ENCODE measurements around the gene BSCL2. TPM values are rescaled to one million over a fixed set of nuclear protein-coding genes. Genes with fewer than 3 reads are reported as not detected.
"Not testable (repeated sequence)": the region's sequence is repeated elsewhere in the genome, so short reads cannot be mapped to it uniquely, and the experiment has no call there.

Gene BSCL2
- total and polyA plus RNA-seq, 11 donors = 13.3 to 39.4 (median 20.5) TPM

DNA sequence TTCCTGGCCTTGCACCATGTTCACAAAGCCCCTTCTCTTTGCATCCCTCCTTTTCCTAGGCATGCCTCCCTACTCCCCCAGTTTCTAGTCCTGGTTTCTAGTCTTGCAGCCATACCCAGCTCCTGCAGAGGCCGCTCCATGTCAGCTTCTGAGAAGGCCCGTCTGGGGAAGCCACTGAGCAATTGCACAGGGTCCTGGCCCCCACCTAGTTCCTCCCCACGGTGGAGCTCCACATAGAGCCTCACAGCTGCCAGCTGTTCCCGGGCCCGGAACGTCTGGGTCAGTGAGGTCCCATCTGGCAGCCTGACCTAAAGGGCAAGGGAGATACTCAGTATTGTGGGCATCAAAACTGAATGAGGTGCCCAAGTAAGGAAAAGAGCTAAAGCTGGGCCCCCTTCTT lies 30.5 kb downstream of the BSCL2 start:
- no peak overlapping the region for H3K4me3 ChIP-seq
- WGBS, 4 donors = 31 to 61% (median 48%) methylated on average over 6 of the region's 6 CpGs
- TF ChIP-seq, protein P1, sequence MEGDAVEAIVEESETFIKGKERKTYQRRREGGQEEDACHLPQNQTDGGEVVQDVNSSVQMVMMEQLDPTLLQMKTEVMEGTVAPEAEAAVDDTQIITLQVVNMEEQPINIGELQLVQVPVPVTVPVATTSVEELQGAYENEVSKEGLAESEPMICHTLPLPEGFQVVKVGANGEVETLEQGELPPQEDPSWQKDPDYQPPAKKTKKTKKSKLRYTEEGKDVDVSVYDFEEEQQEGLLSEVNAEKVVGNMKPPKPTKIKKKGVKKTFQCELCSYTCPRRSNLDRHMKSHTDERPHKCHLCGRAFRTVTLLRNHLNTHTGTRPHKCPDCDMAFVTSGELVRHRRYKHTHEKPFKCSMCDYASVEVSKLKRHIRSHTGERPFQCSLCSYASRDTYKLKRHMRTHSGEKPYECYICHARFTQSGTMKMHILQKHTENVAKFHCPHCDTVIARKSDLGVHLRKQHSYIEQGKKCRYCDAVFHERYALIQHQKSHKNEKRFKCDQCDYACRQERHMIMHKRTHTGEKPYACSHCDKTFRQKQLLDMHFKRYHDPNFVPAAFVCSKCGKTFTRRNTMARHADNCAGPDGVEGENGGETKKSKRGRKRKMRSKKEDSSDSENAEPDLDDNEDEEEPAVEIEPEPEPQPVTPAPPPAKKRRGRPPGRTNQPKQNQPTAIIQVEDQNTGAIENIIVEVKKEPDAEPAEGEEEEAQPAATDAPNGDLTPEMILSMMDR (IDR thresholded peaks at IDR 0.05) = no peak
- TF ChIP-seq POLR2A (IDR thresholded peaks at IDR 0.05) = no peak
- intact Hi-C loops (cut with DNase I) = loop anchor here in 1 of 10 donors (5.0 kb wide), 1 partner anchor 74 kb away; the partner anchor contains the start of gene MTA2
- H3K9me3 ChIP-seq = no peaks in the 10 kb centered on the region
- no peak for DNase-seq
- no peaks in the 10 kb centered on the region for H3K27me3 ChIP-seq
- ATAC-seq = no peak
- H3K36me3 ChIP-seq = peaks cover 0 to 53% (median 49%) of the 10 kb centered on the region in 9 donors
- peaks cover 6 to 61% (median 28%) of the 10 kb centered on the region in 12 donors for H3K4me1 ChIP-seq
- H3K27ac ChIP-seq = no peak overlapping the region

DNA sequence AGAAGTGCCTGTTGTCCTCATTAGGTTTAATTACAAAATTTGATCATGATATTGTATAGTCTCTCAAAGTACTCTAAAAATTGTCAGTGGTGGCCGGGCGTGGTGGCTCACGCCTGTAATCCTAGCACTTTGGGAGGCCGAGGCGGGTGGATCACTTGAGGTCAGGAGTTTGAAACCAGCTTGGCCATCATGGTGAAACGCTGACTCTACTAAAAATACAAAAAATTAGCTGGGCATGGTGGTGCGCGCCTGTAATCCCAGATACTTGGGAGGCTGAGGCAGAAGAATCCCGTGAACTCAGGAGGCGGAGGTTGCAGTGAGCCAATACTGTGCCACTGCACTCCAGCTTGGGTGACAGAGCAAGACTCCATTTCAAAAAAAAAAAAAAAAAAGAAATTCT lies 31.8 kb downstream of the BSCL2 start:
- H3K27ac ChIP-seq, ATAC-seq, H3K4me3 ChIP-seq, H3K27me3 ChIP-seq, H3K9me3 ChIP-seq: not testable (repeated sequence)
- Histone ChIP-seq H3K36me3 (peaks cover 0 to 53% (median 49%) of the 10 kb centered on the region in 9 donors), H3K4me1 (peaks cover 7 to 58% (median 32%) of the 10 kb centered on the region in 12 donors)
- WGBS, 4 donors = 89 to 98% (median 93%) methylated on average over 10 of the region's 10 CpGs
- peak in 1 of 5 donors; percentile 25 for DNase-seq
- intact Hi-C loops (cut with DNase I) = loop anchor here in 1 of 10 donors (5.0 kb wide), 1 partner anchor 73 kb away; the partner anchor contains the start of gene MTA2

DNA sequence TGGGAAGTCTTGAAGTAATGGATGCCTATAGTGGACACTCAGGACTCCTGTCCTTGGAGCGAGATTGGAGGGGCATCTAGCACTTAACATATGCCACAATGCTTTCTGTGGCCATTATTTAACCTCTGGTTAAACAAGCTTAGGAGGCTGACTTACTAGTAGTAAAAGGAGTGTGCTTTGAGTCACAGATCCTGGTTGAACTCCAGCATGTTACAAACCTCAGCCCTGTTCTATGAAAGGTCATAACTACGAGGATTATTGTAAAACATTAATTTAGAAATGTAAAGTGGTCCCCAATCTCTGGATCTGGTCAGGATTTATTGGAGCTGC lies 34.1 kb downstream of the BSCL2 start:
- ATAC-seq (no peak), DNase-seq (no peak)
- intact Hi-C loops (cut with DNase I) = loop anchor here in 1 of 10 donors (5.0 kb wide), 1 partner anchor 34 kb away; the partner anchor contains the start of genes BSCL2 and GNG3
- Histone ChIP-seq H3K9me3 (no peaks in the 10 kb centered on the region), H3K36me3 (peaks cover 0 to 53% (median 49%) of the 10 kb centered on the region in 9 donors), H3K4me1 (peaks cover 5 to 54% (median 32%) of the 10 kb centered on the region in 12 donors), H3K4me3 (peak overlapping the region in 2 of 12 donors; percentile 76 to 85), H3K27me3 (no peaks in the 10 kb centered on the region), H3K27ac (peak overlapping the region in 2 of 12 donors; percentile 85 to 91)
- 87 to 93% (median 90%) methylated on average over 2 of the region's 2 CpGs for WGBS, 4 donors
- TF ChIP-seq, protein P1 (IDR thresholded peaks at IDR 0.05) = no peak
- no peak for TF ChIP-seq POLR2A (IDR thresholded peaks at IDR 0.05)

DNA sequence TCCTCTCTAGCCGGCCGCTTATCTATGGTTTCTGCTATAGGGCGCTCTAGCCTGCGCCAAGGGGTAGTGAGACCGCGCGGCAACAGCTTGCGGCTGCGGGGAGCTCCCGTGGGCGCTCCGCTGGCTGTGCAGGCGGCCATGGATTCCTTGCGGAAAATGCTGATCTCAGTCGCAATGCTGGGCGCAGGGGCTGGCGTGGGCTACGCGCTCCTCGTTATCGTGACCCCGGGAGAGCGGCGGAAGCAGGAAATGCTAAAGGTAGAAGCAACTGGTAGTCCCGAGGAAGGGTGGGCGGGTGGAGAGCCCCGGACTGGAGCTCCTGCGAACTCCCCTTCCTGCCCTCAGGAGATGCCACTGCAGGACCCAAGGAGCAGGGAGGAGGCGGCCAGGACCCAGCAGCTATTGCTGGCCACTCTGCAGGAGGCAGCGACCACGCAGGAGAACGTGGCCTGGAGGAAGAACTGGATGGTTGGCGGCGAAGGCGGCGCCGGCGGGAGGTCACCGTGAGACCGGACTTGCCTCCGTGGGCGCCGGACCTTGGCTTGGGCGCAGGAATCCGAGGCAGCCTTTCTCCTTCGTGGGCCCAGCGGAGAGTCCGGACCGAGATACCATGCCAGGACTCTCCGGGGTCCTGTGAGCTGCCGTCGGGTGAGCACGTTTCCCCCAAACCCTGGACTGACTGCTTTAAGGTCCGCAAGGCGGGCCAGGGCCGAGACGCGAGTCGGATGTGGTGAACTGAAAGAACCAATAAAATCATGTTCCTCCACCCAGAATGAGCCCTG lies 35.4 kb downstream of the BSCL2 start, which contains the start of the genes LBHD1 and UQCC3:
LBHD1 (minus strand) TSS at position 660 of the 782 bp plus-strand sequence. CDS start 2,236 bp downstream, outside the sequence.
UQCC3 (plus strand) TSS at position 66 of the 782 bp plus-strand sequence; CDS start at position 139, 73 bp downstream.
- TF ChIP-seq, protein P1 (IDR thresholded peaks at IDR 0.05) = no peak
- peak in 1 of 2 donors; percentile 53 for TF ChIP-seq POLR2A (IDR thresholded peaks at IDR 0.05)
- 1% methylated on average over 43 to 59 of the region's 59 CpGs for WGBS, 4 donors
- Histone ChIP-seq H3K4me3 (peak within 1 kb of the TSS; percentile 68 to 93 (median 76)), H3K27me3 (no peaks in the 10 kb centered on the region), H3K9me3 (no peaks in the 10 kb centered on the region), H3K27ac (peak within 1 kb of the TSS; percentile 82 to 97 (median 88)), H3K4me1 (peaks cover 0 to 54% (median 33%) of the 10 kb centered on the region in 12 donors), H3K36me3 (peaks cover 0 to 51% (median 47%) of the 10 kb centered on the region in 9 donors)
- ATAC-seq (peak; percentile 78 to 91 (median 86)), DNase-seq (peak; percentile 77 to 85 (median 83))
- intact Hi-C loops (cut with DNase I) = loop anchor here in 1 of 10 donors (5.0 kb wide), 1 partner anchor 36 kb away; the partner anchor contains the start of genes BSCL2 and GNG3
